Ascending aorta (tissue), 2 donors: ENCODE measurements around the gene PTPRF. TPM values are rescaled to one million over a fixed set of nuclear protein-coding genes. Genes with fewer than 3 reads are reported as not detected.

Experiments
- DNase-seq, 2 donors: peaks; one replicate each; pipeline ENCODE4 v3.0.0-alpha.2; 2019; ENCODE audit warnings: low spot score in 2 of 2
- H3K27ac ChIP-seq, 2 donors: fragments of 200-600 bp; sonication (generic); one replicate each; pipeline ENCODE4 v1.5.1; 2016 to 2017; ENCODE audit warnings: mild to moderate bottlenecking in 1 of 2
- H3K27me3 ChIP-seq: fragments of 200-600 bp; sonication (generic); one replicate; pipeline ENCODE4 v1.5.1; 2017
- H3K36me3 ChIP-seq, 2 donors: fragments of 200-600 bp; sonication (generic); one replicate each; pipeline ENCODE4 v1.5.1; 2016
- H3K4me1 ChIP-seq, 2 donors: fragments of 200-600 bp; sonication (generic); one replicate each; pipeline ENCODE4 v1.5.1; 2016 to 2017; ENCODE audit warnings: mild to moderate bottlenecking in 1 of 2
- H3K4me3 ChIP-seq, 2 donors: fragments of 200-600 bp; sonication (generic); one replicate each; pipeline ENCODE4 v1.5.1; 2016 to 2017; ENCODE audit warnings: mild to moderate bottlenecking in 1 of 2
- H3K9me3 ChIP-seq, 2 donors: fragments of 200-600 bp; sonication (generic); one replicate each; pipeline ENCODE4 v1.5.1; 2016
- CTCF ChIP-seq, 3 experiments: fragments of 200-600 bp in 2 of 3; fragments of 450-650 bp in 1 of 3; sonication (generic) in 2 of 3; IDR thresholded peaks; one replicate each; pipeline ENCODE4 v1.5.1; 2016 to 2019; ENCODE audit warnings: antibody characterized with exemption in 3 of 3, mild to moderate bottlenecking in 1 of 3, moderate library complexity in 1 of 3
- intact Hi-C: fragments of 100-400 bp; cut with DNase I; formaldehyde crosslinking; loops from one replicate; pipeline ENCODE4 v1.15.1; 2023
- total RNA-seq: library from RNA; depleted of rRNA; stranded (reverse); fragments of >200 nt; gene quantifications from one replicate; pipeline ENCODE4 v1.1.0, GENCODE V29; 2016

Gene PTPRF
- total RNA-seq, 1 donor from 2014 or later, result 43.6 TPM

GRCh38 chr1:43509740-43510375 is 20.8 kb upstream of the PTPRF start:
- H3K4me3 ChIP-seq, result no peak overlapping the region
- no peak for TF ChIP-seq CTCF (IDR thresholded peaks at IDR 0.05)
- no peak for DNase-seq
- H3K9me3 ChIP-seq, result no peaks in the 10 kb centered on the region
- no peaks in the 10 kb centered on the region for H3K27me3 ChIP-seq
- no peak overlapping the region for H3K27ac ChIP-seq
- H3K36me3 ChIP-seq, result no peaks in the 10 kb centered on the region
- no peaks in the 10 kb centered on the region for H3K4me1 ChIP-seq
- intact Hi-C loops, result no loop called here

- Histone ChIP-seq H3K27me3 (no peaks in the 10 kb centered on the region), H3K4me3 (no peak overlapping the region), H3K9me3 (no peaks in the 10 kb centered on the region), H3K27ac (no peak overlapping the region), H3K36me3 (no peaks in the 10 kb centered on the region), H3K4me1 (no peaks in the 10 kb centered on the region)
- no peak for TF ChIP-seq CTCF (IDR thresholded peaks at IDR 0.05)
- no peak for DNase-seq
- intact Hi-C loops, result no loop called here
Measured at GRCh38 chr1:43510621-43511020, 20.1 kb upstream of the PTPRF start.

GRCh38 chr1:43511394-43511793 is 19.3 kb upstream of the PTPRF start:
- DNase-seq, result no peak
- Histone ChIP-seq H3K36me3 (no peaks in the 10 kb centered on the region), H3K27ac (no peak overlapping the region), H3K4me1 (no peaks in the 10 kb centered on the region), H3K4me3 (no peak overlapping the region), H3K9me3 (no peaks in the 10 kb centered on the region), H3K27me3 (no peaks in the 10 kb centered on the region)
- intact Hi-C loops, result no loop called here
- no peak for TF ChIP-seq CTCF (IDR thresholded peaks at IDR 0.05)

GRCh38 chr1:43512133-43512532 is 18.6 kb upstream of the PTPRF start:
- Histone ChIP-seq H3K9me3 (no peaks in the 10 kb centered on the region), H3K27me3 (no peaks in the 10 kb centered on the region), H3K4me1 (no peaks in the 10 kb centered on the region), H3K4me3 (no peak overlapping the region), H3K36me3 (no peaks in the 10 kb centered on the region), H3K27ac (no peak overlapping the region)
- no peak for TF ChIP-seq CTCF (IDR thresholded peaks at IDR 0.05)
- intact Hi-C loops, result no loop called here
- no peak for DNase-seq

GRCh38 chr1:43512681-43513080 is 18.0 kb upstream of the PTPRF start:
- no peak overlapping the region for H3K27ac ChIP-seq
- no peak for TF ChIP-seq CTCF (IDR thresholded peaks at IDR 0.05)
- intact Hi-C loops, result no loop called here
- H3K9me3 ChIP-seq, result no peaks in the 10 kb centered on the region
- no peaks in the 10 kb centered on the region for H3K27me3 ChIP-seq
- no peak overlapping the region for H3K4me3 ChIP-seq
- no peak for DNase-seq
- H3K4me1 ChIP-seq, result no peaks in the 10 kb centered on the region
- no peaks in the 10 kb centered on the region for H3K36me3 ChIP-seq
